ENCODE results near the gene COL13A1.

DNA sequence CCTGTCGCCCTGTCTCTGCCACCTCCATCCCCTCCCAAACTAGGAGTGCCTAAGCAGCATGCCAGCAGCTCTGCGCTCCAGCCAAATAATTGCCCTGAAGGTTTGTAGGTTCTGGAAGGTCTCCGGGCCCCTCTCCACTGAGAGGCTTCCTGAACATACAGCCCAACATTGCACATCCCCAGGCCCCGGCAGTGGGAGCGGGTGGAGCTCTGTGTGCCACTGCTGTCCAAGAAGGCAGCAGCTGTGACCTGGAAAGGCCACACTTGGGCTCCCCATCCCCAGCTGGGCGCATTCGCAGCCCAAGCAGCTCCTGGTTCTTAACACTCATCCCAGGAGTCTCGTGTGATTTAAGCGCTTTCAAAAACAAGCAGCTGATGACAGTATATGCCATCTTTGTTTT lies 95.7 kb downstream of the COL13A1 start:
- TF ChIP-seq, protein P1, sequence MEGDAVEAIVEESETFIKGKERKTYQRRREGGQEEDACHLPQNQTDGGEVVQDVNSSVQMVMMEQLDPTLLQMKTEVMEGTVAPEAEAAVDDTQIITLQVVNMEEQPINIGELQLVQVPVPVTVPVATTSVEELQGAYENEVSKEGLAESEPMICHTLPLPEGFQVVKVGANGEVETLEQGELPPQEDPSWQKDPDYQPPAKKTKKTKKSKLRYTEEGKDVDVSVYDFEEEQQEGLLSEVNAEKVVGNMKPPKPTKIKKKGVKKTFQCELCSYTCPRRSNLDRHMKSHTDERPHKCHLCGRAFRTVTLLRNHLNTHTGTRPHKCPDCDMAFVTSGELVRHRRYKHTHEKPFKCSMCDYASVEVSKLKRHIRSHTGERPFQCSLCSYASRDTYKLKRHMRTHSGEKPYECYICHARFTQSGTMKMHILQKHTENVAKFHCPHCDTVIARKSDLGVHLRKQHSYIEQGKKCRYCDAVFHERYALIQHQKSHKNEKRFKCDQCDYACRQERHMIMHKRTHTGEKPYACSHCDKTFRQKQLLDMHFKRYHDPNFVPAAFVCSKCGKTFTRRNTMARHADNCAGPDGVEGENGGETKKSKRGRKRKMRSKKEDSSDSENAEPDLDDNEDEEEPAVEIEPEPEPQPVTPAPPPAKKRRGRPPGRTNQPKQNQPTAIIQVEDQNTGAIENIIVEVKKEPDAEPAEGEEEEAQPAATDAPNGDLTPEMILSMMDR (IDR thresholded peaks at IDR 0.05 in 4 of 5, conservative IDR thresholded peaks at IDR 0.05 in 1 of 5), result no peak
- no peak for TF ChIP-seq POLR2A (IDR thresholded peaks at IDR 0.05)
